GM21723 (cell line): Measurements from ENCODE around the gene RASEF.
A peak's percentile ranks its signal among the peaks of the same experiment; 100 is the strongest.

Source experiments
- ATAC-seq: cut with Tn5 transposase; IDR thresholded peaks from one replicate; pipeline ENCODE4 v1.9.1; 2021; ENCODE audit warnings: mild to moderate bottlenecking, moderate library complexity; ENCODE audit not compliant: unreplicated experiment

The RASEF gene

DNA sequence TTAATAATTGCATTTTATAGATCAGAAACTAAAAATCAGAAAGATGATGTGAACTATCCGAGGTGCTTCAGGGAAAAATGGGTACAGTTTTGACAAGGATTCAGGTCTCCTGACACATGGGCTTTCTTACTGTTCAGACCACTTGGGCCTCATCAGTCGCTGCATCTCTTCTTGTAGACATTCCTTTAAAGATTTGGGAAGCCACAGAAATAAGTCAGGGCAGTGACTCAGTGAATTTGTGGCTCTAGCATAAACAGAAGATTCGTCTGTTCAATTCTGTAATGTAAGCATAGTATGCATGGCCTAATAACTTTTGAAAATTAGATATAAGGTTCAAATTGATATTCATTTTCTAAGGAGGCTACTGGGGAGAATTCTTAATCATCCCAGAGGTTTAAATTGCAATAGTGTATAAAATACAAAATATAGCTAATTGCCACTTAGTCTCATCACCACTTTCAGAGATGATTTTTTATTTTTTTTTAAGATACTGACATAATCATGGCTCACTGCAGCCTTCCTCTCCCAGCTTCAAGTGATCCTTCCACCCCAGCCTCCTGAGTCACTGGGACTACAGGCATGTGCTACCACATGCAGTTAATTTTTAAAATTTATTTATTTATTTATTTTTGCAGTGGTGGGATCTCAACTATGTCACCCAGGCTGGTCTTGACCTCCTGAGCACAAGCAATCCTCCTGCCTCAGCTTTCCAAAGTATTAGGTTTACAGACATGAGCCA, 48.9 kb downstream of the RASEF start:
- no peak for ATAC-seq

DNA sequence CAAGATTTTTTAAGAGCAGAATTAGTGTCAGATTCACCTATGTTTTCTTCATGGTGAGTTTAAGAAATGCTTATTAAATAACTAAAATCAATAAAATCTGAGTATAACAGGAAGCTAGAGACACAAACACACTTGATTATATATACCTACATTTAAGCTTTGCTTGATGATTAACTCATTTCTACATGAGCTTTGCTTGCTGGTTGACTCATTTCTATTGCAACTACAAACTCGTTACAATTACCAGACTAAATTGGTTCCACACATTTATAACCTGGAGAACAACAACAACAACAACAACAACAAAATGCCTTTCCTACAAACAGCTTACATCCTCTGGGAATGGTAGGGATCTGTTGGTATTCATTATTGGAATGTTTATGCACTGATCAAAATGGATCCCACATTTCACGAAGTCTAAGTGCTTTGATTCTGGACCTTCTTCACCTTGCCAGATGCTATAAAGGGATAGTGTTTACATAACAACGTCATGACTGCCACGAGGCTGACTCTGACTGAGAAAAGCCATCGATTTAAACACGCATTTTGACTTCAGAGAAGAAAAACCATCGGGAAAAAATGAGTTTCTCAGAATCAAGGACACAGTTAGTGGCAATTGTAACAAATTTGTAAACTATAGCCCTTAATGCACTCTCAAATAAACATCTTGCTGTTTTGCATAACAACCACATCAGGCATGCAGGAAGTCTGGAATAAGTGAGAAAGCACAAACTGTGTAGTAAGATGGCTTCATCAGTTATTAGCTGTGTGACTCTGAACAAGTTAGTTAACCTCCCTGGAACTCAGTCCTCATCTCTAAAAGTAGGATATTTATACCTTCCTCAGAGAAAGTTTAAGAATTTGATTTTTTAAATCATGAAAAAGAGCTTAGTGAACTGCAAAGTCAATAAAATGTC, 49.8 kb downstream of the RASEF start:
- no peak for ATAC-seq

DNA sequence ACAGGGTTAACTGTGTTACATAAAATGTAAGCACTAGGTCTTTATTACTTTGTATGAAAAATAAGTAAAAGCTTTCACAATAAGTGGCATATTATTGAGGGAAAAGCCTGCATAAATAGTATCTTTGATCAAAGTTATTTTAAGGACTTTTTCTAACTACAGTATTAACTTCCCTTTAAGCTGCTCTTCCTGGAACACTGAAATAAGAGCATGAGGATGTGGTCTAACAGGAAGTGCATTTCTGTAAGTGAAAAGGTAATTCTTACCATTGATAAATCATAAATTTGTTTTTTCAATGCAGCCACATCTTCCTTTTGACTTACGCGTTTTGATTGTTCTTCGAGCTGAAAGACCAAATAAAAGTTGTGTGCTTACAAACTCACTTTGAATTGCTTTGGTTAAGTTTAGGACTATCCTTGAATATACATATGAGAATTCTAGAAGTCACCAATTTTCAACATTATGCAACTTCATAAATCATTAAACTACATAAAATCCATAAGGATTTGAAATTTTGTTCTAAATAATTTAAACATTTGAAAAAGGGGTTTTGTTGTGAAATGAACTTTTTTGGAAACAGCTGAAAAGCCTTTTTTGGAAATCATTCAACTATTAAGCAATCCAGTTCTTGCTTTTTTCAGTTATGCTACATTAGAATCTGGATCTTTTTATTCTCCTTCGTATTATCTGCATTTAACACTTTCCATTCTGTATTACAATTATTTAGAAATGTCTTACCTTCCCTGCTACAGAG, 50.6 kb downstream of the RASEF start:
- ATAC-seq, result no peak

DNA sequence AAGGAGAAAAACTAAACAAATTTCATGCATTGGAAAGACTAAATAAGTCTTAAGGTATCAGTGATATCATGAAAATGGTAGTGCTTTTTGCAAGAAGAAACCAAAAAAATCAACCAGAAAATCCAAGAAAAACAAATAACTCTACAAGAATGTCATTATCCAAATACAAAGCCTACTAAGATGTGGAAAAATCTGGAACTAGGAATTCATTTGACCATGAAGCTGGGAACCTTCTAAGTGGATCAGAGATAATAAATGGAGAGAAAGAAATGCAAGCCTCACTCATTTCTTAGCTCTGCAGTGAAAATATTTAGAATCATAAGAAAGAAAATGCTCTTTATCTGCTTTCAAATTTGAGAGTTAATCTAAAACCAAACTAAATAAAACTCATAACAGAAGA, 51.3 kb downstream of the RASEF start:
- ATAC-seq, result no peak

DNA sequence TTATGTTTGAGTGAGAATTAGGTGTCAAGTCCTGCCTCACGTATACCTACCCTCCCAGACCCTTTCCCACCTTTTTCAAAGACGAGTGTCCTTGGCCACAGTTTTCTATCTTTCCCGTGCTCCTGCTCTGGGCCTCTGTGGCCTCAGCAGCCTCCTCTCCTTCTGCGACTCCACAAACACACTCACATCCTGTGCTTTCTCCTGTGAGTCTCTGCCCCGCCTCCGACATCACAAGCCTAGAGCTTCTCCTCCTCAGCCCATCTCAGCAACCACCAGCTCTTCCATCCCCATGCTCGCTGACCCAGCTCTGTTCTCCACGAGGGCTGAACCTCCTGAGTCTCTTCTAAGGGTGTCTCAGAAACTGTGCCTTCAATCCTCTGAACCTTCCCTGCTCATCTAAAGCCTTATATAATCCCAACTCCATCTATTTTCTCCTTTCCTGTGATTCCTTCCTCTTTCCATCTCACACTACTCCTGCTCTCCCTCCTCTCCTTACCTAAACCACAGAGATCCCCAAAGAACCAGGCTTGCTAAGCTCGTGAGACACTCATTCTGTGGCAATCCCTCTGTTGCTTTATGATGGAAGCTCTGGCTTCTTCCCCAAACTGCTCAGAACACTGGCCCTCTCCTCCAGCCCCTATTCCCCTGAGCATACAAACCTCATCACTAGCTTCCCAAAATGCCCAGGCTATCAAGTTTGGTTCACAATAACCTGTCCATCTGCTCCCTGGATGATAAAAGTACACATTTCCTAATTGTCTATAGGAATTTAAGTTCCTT, 55.2 kb downstream of the RASEF start:
- no peak for ATAC-seq

DNA sequence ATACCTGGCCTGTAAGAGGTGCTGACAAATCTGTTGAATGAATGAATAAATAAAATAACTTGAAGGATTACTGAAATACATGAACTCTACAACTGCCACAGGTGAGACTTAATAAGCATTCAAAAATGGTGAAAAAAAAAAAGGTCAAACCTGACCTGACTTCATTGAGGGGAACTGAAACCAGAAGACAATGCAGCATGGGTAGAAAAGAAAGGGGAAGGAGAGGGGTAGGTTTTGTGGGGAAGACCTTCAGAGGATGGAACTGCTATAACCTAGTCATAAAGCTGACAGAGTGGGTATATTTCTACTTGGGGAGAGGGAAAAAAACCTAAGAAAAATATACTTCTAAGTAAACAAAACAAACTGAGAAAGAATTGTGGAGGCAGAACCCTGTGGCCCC, 56.6 kb downstream of the RASEF start:
- peak; percentile 65 for ATAC-seq

DNA sequence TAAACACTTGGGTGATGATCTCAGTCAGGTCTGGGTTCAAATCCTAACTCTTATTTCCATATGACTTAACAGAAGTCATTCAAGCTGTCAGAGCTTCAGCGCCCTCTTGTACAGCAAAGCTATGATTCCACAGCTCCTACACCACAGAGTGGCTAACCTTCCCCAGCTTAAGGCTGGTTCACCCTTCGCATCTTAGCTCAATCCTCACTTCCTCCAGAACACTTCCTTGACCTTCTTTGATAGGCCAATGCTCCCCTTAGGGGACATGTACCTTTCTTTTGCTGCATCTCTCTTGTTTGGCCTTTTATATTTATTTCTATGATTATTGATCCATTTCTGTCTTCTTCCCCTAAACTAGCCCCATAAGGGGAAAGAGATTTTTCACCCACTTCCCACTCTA, 57.0 kb downstream of the RASEF start:
- ATAC-seq, result no peak

DNA sequence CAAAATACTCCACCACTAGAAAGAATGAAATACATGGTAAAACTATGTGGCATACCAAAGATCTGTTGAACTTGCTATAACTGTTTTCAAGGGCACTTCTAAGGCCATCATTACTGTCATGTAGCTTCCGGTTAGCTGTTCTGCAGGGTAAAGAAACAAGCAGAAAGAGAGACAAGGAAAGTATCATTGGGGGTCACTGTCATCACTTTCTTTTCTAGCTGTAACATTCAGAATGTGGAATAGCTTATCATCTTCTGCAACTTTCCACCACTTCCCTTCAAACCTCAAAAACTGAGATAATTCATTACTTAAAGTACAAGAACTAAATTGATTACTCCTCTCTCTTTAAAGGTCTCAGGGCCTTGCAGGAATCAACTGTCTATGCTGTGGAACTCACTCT, 57.6 kb downstream of the RASEF start:
- no peak for ATAC-seq

DNA sequence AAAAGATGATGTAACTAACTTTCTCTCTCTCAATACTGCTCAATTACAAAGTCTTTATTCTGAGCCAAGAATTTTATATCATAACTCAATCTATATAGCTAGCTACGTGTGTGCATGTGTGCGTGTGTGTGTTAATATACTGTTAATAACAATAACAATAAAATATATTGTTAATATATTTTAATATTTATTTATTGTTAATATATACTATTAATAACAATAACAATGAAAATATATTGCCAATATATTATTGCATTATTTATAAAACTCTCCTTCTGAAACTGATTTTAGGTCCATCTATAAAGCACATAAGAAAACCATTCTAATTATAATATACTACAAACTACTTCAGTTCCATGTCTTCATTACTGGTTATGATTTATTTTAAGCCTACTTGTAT, 60.6 kb downstream of the RASEF start:
- no peak for ATAC-seq

DNA sequence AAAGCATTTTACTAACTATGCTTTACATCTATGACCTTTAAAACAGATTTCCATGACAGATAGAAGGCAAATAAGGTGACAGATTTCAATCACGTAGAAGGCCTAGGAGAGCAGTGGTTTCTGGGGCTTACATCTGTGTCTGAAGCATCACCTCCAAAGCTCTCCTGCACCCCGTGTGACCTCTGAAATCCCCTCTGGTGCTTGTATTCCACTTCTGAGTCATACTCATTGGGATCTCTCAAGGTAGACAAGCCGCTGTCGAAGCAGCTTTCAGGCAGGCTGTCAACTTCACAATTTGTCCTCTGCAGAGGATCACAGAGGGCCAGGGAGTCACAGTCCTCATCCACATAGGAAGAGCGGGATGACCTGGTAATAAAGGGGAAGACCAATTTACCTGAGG, 62.2 kb downstream of the RASEF start:
- ATAC-seq, result no peak

DNA sequence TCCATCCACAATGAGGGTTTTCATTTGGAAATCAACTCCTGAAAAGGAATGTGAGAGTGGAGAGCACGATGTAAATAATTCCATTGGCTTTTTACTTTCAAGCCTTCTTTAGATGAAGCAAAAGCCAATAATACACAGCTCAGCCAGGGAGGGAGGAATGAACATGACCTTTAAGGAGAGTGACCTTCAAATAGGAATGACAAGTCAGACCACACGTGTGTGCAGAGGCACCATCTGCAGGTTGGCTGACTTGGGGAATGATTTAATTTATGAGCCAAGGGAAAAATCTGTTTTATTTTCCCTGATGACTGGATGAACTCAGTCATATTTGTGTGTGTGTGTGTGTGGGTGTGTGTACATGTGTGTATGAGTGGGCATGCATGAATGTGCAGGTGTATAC, 64.5 kb downstream of the RASEF start:
- ATAC-seq, result no peak

DNA sequence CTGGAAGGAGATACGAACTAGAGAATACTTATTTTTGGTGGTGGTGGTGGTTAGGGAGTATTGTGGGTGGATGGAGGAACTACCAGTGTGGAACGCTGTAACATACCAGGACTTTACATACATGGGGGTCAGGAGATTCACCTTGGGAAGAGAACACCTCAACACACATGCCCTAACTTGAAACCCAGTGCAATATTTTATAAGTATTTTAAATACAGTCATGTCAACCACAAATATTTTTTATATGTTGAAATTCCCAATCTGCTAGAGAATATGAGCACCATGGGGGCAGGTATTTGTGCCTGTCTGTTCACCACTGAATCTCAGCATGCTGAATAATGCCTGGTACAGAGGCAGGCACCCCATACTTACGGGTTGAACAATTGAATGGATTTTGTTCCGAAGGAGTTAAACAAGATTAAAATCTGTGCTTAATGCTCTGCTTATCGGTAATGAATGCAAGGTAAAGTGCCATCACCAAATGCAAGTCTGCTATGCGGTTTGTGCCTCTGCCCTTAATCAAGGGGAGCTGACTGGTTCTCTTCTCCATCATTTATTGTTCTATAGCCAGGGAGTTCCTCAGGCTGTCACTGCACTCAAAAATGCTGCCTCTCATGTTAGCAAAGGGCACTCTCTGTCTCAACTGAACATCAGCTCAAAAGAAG, 65.3 kb downstream of the RASEF start:
- ATAC-seq, result no peak

DNA sequence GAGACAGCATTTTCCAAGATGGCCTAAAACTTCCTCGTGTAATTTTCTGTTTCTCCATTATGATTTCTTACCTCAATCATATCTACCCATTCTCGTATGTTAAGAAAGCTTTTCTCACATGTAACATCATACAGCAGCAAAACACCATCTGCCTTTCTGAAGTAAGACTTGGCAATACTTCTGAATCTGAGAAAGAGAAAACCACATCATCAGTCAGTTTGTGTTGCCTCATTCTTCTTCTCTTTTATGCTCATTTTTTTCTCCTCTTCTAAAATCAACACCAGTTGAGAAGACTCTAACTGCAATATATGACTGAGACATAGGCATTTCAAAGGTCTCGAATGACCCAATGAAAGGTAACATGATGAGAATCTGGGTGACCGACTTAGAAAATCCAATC, 66.0 kb downstream of the RASEF start:
- ATAC-seq, result no peak

DNA sequence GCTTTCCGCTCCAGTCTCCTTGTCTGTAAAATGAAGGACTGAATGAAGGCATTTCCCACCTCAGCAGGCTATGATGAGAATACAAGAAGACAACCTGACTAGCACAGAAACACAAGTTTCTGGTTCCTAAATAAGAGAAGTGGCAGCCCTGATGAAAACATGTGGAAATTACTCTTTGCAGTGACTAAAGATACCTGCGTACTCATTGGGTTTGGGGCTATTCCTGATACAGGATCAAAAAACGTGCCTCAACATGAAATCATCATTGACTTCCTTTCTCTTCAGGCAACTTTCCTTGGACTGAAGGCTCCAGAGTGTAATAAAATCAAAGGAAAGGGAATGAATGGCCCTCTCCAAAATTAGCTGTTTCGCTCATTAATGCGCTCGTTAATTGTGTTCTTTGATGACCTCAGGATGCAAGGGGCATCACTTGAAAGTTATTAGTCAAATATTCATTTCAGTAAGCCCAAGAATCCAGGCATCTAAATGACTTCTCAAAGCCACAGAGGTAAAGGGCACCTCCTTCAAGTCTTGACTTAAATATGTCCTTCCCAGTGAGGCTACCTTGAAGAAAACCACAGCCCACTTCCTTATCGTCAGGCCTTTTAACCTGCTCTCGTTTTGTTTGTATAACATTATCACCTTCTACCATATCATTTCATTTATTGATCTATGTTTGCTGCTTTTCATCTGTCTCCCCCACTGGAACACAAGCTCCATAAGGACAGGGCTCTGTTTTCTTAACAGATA, 68.9 kb downstream of the RASEF start:
- no peak for ATAC-seq

DNA sequence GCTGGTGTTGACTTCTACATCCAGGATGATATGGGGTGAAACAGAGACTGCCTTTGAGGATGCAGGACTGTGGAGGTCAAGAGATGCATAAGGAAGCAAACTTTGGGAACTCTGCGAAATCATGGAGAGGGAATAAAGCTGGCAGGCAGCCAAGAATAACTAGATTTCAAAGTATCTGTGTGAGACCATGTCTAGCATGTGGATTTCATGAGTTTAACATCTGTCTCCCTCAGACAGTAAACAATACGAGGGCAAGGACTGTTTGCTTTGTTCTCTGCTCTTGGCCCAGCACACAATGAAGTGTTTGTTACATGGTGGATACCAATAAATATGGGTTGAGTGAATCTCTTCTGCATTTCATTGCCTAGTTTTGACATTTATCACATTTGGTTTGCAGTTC, 71.3 kb downstream of the RASEF start:
- no peak for ATAC-seq

DNA sequence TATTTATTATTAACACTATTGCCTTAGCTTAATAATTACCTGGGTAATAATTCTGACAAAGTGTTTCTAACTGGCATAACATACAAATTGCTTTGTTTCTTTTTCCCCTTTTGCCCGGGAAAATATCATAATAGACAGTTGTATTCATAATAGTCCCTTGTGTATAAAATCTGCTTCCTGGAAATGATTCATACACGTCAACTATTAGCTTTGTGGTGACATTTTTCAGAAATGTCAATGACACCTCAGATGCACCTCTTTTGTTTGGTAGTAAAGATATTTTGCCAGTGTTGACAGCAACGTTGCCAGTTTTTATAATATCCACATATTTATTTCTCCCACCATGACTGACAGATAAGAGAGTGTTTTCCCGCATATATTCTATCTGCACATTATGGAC, 73.0 kb downstream of the RASEF start:
- no peak for ATAC-seq

DNA sequence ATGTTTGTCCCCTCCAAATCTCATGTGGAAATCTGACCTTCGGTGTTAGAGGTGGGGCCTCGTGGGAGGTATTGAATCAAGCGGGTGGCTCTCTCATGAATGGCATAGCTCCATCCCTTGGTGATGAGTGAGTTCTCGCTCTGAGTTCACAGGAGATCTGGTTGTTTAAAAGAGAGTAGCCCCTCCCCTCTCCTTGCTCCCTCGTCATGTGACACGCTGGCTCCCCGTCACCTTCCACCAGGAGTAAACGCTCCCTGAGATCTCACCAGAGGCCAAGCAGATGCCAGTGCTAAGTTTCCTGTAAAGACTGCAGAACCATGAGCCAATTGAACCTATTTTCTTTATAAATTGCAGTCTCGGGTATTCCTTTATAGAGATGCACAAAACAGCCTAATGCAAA, 74.5 kb downstream of the RASEF start:
- ATAC-seq, result no peak

DNA sequence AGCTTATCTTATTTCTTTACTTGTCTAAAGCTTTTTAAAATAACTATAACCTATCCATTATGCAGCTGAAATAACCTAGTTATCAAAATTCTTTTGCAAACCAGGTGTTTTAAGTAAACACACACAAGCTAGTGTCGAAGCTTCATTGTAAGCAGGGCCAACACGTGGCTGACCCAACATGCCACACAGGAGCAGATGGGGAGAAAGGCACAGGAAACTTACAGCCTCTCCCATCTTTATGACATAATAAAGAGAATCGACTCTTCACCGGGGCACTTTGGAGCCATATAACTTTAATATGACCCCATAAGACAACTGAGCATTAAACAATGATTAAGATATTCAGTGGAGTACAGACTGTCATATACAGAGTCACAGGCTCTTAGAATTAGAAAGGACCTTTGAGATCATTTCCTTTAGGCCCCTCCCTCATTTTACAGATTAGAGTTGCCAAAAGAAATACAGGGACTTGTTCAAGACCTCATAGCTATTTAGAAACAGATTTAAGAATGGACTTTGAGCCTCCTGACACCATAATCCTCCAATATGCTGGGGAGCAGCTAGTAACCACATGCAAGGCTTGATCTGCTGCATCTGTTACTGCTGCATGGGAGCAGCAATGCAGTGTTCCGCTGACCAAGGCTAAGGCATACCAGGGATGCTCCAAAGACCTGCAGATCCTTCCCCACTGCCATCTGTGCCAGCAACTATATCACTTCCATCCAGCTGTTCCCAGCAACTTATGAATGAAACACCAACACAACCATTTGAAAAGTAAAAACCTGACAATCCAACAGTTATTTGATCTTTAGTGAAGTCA, 75.4 kb downstream of the RASEF start:
- ATAC-seq, result no peak

DNA sequence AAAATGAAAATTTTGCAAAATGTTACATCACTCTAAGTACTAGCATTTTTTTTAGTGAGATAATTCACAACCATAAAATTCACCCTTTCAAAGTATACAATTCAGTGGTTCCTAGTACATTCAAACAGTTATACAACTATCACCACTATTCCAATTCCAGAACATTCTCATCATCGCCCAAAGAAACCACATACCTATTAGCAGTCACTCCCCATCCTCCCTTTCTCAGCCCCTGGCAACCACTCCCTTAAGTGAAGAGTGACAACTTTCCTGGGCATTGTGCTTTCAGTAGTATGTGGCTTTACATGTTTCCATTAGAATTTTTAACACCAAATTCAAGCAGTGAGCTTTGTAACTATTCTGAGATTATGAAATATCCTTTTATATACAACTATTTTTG, 81.4 kb downstream of the RASEF start:
- ATAC-seq, result no peak
